ENCODE measurements around the gene CDC42. TPM values are rescaled to one million over a fixed set of nuclear protein-coding genes. Genes with fewer than 3 reads are reported as not detected.
A peak's percentile ranks its signal among the peaks of the same experiment; 100 is the strongest.

Gene CDC42
- total RNA-seq, 1 experiment from 2014 or later: 171 TPM

DNA sequence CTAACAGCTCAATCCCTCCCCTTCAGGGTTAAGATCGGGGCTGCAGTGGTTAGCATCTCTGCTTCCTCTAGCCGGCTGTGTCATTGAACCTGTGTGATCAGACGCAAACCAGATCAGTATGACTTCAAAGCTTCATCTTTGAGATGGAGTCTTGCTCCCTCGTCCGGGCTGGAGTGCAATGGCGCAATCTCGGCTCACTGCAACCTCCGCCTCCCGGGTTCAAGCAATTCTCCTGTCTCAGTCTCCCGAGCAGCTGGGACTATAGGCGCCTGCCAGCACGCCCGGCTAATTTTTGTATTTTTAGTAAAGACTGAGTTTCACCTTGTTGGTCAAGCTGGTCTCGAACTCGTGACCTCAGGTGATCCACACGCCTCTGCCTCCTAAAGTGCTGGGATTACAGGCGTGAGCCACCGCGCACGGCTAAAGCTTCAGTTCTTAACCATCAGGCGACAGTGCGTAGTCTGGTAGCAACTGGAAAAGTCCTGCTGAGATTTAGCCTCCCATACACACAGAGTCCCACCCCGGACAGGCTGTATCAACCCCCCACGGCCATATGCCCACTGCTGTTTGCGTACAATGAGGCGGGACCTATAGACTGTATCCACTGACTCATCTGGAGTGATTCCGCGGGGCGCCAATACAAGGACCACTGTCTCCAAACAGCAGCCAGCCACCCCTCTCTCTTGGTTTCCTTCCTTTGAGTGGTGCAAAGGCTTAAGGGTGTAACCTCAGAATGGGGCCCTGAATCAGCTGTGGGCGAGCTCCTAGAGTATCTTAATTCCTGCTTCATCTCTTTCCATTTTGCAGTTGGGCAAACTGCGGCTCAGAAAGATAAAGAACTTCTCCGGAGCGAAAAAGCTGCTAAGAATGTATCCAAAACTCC, 27.8 kb upstream of the CDC42 start:
- Mint-ChIP-seq H3K9me3 (no peaks in the 10 kb centered on the region), H3K27me3 (ENCODE audit: low read depth) (no peaks in the 10 kb centered on the region), H3K4me3 (peak overlapping the region; percentile 89), H3K4me1 (peaks cover 24% of the 10 kb centered on the region), H3K36me3 (no peaks in the 10 kb centered on the region), H3K27ac (peak overlapping the region; percentile 92)
- peak; percentile 50 for DNase-seq (ENCODE audit: low spot score)
- TF ChIP-seq ELF4 (CRISPR knock-in tag; IDR thresholded peaks at IDR 0.05; ENCODE audit: low read depth) (0 out of 2 replicates have a peak, but pooled peaks have one; percentile 52), CREM (CRISPR knock-in tag; IDR thresholded peaks at IDR 0.05) (peak; percentile 25; the same call in 1 of the 2 replicates)
- TF ChIP-seq, protein P1, sequence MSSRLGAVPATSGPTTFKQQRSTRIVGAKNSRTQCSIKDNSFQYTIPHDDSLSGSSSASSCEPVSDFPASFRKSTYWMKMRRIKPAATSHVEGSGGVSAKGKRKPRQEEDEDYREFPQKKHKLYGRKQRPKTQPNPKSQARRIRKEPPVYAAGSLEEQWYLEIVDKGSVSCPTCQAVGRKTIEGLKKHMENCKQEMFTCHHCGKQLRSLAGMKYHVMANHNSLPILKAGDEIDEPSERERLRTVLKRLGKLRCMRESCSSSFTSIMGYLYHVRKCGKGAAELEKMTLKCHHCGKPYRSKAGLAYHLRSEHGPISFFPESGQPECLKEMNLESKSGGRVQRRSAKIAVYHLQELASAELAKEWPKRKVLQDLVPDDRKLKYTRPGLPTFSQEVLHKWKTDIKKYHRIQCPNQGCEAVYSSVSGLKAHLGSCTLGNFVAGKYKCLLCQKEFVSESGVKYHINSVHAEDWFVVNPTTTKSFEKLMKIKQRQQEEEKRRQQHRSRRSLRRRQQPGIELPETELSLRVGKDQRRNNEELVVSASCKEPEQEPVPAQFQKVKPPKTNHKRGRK (CRISPR knock-in tag; IDR thresholded peaks at IDR 0.05; ENCODE audit: borderline replicate concordance): no peak
- peak; percentile 62 for ATAC-seq
- POLR2A ChIA-PET: interaction anchor here (0.6 to 2.1 kb wide), 4 partner anchors 13 to 397 kb away, joined by 3 to 12 read pairs (median 4); partner anchors contain the start of genes CDC42 and RAP1GAP
- CTCF ChIA-PET: interaction anchor here (0.7 to 2.6 kb wide), 10 partner anchors 13 to 654 kb away, joined by 3 to 13 read pairs (median 4); partner anchors contain the start of gene CDC42

DNA sequence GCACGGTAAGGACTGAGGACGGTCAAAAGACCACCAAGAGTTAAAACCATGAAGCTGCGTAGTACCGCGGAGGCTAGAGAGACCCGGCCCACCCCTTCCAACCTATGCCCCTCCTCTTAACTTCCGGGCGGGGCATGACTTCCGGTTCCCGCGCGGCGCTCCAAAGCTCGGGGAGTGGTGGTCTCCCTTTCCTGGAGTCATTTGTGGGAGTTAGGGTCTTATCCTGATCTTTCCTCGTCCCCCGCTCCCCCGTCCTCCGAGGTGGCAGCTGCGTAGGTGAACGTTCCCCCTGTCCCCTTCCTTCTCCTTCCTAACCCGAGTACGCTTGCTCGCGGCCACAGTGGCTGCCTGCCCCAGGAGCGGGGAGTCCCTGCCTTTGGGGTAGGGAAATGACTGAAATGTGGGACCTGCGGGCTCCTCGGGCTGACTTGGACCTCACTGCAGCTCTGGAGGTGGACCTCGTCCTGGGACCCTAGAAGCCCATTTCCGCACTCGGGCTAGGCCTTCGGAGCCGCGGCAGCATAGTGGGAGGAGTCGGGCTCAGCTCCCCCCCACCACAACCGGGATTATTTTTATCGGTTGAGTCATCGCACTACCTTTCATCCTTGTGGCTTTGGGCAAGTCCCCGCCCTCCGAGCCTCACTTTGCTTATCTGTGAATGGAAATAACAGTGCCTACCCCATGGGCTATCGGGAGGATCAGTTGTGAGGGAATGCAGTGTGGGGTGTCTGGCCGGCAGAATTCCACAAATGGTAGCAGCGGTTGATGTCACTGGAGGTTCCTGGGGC, 26.9 kb upstream of the CDC42 start:
- H3K27me3 Mint-ChIP-seq (ENCODE audit: low read depth): no peaks in the 10 kb centered on the region
- H3K4me3 Mint-ChIP-seq: peak overlapping the region; percentile 89
- ChIA-PET POLR2A (interaction anchor here (0.6 to 2.1 kb wide), 4 partner anchors 12 to 398 kb away, joined by 3 to 12 read pairs (median 4); partner anchors contain the start of genes CDC42 and RAP1GAP), CTCF (interaction anchor here (0.7 to 1.9 kb wide), 5 partner anchors 12 to 655 kb away, joined by 3 to 8 read pairs (median 4); partner anchors contain the start of gene CDC42)
- TF ChIP-seq CREB1 (CRISPR knock-in tag; IDR thresholded peaks at IDR 0.05): 0 out of 2 replicates have a peak, but pooled peaks have one; percentile 49
- TF ChIP-seq TEAD1 (CRISPR knock-in tag; IDR thresholded peaks at IDR 0.05): peak; percentile 79
- TF ChIP-seq SP1 (CRISPR knock-in tag; conservative IDR thresholded peaks at IDR 0.05): peak; percentile 81
- TF ChIP-seq NFE2L1 (CRISPR knock-in tag; IDR thresholded peaks at IDR 0.05): peak; percentile 78
- peak; percentile 79 for TF ChIP-seq GABPB1 (CRISPR knock-in tag; IDR thresholded peaks at IDR 0.05)
- TF ChIP-seq, protein P2, sequence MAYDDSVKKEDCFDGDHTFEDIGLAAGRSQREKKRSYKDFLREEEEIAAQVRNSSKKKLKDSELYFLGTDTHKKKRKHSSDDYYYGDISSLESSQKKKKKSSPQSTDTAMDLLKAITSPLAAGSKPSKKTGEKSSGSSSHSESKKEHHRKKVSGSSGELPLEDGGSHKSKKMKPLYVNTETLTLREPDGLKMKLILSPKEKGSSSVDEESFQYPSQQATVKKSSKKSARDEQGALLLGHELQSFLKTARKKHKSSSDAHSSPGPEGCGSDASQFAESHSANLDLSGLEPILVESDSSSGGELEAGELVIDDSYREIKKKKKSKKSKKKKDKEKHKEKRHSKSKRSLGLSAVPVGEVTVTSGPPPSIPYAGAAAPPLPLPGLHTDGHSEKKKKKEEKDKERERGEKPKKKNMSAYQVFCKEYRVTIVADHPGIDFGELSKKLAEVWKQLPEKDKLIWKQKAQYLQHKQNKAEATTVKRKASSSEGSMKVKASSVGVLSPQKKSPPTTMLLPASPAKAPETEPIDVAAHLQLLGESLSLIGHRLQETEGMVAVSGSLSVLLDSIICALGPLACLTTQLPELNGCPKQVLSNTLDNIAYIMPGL (CRISPR knock-in tag; IDR thresholded peaks at IDR 0.05): peak; percentile 74; the same call in 1 of the 2 replicates
- TF ChIP-seq ETV6 (CRISPR knock-in tag; IDR thresholded peaks at IDR 0.05): 0 out of 2 replicates have a peak, but pooled peaks have one; percentile 14
- TF ChIP-seq, protein P3, sequence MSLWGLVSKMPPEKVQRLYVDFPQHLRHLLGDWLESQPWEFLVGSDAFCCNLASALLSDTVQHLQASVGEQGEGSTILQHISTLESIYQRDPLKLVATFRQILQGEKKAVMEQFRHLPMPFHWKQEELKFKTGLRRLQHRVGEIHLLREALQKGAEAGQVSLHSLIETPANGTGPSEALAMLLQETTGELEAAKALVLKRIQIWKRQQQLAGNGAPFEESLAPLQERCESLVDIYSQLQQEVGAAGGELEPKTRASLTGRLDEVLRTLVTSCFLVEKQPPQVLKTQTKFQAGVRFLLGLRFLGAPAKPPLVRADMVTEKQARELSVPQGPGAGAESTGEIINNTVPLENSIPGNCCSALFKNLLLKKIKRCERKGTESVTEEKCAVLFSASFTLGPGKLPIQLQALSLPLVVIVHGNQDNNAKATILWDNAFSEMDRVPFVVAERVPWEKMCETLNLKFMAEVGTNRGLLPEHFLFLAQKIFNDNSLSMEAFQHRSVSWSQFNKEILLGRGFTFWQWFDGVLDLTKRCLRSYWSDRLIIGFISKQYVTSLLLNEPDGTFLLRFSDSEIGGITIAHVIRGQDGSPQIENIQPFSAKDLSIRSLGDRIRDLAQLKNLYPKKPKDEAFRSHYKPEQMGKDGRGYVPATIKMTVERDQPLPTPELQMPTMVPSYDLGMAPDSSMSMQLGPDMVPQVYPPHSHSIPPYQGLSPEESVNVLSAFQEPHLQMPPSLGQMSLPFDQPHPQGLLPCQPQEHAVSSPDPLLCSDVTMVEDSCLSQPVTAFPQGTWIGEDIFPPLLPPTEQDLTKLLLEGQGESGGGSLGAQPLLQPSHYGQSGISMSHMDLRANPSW (CRISPR knock-in tag; conservative IDR thresholded peaks at IDR 0.05; ENCODE audit: low read depth): no peak
- TF ChIP-seq, protein P4, sequence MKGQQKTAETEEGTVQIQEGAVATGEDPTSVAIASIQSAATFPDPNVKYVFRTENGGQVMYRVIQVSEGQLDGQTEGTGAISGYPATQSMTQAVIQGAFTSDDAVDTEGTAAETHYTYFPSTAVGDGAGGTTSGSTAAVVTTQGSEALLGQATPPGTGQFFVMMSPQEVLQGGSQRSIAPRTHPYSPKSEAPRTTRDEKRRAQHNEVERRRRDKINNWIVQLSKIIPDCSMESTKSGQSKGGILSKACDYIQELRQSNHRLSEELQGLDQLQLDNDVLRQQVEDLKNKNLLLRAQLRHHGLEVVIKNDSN (CRISPR knock-in tag; IDR thresholded peaks at IDR 0.05): 0 out of 2 replicates have a peak, but pooled peaks have one; percentile 35
- TF ChIP-seq TP53 (CRISPR knock-in tag; IDR thresholded peaks at IDR 0.05): no peak
- TF ChIP-seq, protein P5, sequence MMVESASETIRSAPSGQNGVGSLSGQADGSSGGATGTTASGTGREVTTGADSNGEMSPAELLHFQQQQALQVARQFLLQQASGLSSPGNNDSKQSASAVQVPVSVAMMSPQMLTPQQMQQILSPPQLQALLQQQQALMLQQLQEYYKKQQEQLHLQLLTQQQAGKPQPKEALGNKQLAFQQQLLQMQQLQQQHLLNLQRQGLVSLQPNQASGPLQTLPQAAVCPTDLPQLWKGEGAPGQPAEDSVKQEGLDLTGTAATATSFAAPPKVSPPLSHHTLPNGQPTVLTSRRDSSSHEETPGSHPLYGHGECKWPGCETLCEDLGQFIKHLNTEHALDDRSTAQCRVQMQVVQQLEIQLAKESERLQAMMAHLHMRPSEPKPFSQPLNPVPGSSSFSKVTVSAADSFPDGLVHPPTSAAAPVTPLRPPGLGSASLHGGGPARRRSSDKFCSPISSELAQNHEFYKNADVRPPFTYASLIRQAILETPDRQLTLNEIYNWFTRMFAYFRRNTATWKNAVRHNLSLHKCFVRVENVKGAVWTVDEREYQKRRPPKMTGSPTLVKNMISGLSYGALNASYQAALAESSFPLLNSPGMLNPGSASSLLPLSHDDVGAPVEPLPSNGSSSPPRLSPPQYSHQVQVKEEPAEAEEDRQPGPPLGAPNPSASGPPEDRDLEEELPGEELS (CRISPR knock-in tag; IDR thresholded peaks at IDR 0.05): no peak; the same call in 1 of the 2 replicates
- peak; percentile 81; the same call in 1 of the 2 replicates for TF ChIP-seq MYBL2 (CRISPR knock-in tag; IDR thresholded peaks at IDR 0.05)
- TF ChIP-seq JUN (CRISPR knock-in tag; IDR thresholded peaks at IDR 0.05): 0 out of 2 replicates have a peak, but pooled peaks have one; percentile 40
- TF ChIP-seq, protein P6, sequence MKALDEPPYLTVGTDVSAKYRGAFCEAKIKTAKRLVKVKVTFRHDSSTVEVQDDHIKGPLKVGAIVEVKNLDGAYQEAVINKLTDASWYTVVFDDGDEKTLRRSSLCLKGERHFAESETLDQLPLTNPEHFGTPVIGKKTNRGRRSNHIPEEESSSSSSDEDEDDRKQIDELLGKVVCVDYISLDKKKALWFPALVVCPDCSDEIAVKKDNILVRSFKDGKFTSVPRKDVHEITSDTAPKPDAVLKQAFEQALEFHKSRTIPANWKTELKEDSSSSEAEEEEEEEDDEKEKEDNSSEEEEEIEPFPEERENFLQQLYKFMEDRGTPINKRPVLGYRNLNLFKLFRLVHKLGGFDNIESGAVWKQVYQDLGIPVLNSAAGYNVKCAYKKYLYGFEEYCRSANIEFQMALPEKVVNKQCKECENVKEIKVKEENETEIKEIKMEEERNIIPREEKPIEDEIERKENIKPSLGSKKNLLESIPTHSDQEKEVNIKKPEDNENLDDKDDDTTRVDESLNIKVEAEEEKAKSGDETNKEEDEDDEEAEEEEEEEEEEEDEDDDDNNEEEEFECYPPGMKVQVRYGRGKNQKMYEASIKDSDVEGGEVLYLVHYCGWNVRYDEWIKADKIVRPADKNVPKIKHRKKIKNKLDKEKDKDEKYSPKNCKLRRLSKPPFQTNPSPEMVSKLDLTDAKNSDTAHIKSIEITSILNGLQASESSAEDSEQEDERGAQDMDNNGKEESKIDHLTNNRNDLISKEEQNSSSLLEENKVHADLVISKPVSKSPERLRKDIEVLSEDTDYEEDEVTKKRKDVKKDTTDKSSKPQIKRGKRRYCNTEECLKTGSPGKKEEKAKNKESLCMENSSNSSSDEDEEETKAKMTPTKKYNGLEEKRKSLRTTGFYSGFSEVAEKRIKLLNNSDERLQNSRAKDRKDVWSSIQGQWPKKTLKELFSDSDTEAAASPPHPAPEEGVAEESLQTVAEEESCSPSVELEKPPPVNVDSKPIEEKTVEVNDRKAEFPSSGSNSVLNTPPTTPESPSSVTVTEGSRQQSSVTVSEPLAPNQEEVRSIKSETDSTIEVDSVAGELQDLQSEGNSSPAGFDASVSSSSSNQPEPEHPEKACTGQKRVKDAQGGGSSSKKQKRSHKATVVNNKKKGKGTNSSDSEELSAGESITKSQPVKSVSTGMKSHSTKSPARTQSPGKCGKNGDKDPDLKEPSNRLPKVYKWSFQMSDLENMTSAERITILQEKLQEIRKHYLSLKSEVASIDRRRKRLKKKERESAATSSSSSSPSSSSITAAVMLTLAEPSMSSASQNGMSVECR (CRISPR knock-in tag; IDR thresholded peaks at IDR 0.05; ENCODE audit: borderline replicate concordance): peak; percentile 30; the same call in 1 of the 2 replicates
- peak; percentile 92 for ATAC-seq
- DNase-seq (ENCODE audit: low spot score): peak; percentile 84
- H3K4me1 Mint-ChIP-seq: peaks cover 24% of the 10 kb centered on the region
- peak overlapping the region; percentile 92 for H3K27ac Mint-ChIP-seq
- H3K9me3 Mint-ChIP-seq: no peaks in the 10 kb centered on the region
- no peaks in the 10 kb centered on the region for H3K36me3 Mint-ChIP-seq
